Measurements from ENCODE around the gene KRTAP10-12.

DNA sequence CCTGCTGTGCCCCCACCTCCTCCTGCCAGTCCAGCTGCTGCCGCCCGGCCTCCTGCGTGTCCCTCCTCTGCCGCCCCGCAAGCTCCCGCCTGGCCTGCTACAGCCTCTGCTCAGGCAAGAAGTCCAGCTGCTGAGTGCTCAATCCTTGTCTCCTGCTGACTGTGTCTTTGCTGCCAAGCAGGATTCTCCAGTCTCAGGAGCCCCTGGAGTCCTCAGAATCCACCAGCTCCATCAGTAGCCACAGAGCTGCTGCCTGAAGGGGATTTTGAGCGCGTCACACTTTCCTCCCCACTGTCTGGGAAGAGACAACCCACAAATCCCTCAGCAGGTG lies 49.8 kb upstream of the KRTAP10-12 start:
- TF ChIP-seq, protein P1, sequence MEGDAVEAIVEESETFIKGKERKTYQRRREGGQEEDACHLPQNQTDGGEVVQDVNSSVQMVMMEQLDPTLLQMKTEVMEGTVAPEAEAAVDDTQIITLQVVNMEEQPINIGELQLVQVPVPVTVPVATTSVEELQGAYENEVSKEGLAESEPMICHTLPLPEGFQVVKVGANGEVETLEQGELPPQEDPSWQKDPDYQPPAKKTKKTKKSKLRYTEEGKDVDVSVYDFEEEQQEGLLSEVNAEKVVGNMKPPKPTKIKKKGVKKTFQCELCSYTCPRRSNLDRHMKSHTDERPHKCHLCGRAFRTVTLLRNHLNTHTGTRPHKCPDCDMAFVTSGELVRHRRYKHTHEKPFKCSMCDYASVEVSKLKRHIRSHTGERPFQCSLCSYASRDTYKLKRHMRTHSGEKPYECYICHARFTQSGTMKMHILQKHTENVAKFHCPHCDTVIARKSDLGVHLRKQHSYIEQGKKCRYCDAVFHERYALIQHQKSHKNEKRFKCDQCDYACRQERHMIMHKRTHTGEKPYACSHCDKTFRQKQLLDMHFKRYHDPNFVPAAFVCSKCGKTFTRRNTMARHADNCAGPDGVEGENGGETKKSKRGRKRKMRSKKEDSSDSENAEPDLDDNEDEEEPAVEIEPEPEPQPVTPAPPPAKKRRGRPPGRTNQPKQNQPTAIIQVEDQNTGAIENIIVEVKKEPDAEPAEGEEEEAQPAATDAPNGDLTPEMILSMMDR (IDR thresholded peaks at IDR 0.05) = no peak
- TF ChIP-seq POLR2A (IDR thresholded peaks at IDR 0.05; ENCODE audit: low read depth) = no peak
